Suprapubic skin (tissue), 4 donors: ENCODE data around the gene OR2W1. TPM values are rescaled to one million over a fixed set of nuclear protein-coding genes. Genes with fewer than 3 reads are reported as not detected.

ENCODE experiments used
- DNase-seq, 2 donors: peaks; one replicate each; pipeline ENCODE4 v3.0.0-alpha.2; 2019; ENCODE audit warnings: low spot score in 2 of 2
- H3K27ac ChIP-seq: fragments of 200-600 bp; sonication (generic); one replicate; pipeline ENCODE4 v1.5.1; 2019
- H3K27me3 ChIP-seq: fragments of 200-600 bp; sonication (generic); one replicate; pipeline ENCODE4 v1.5.1; 2019
- H3K36me3 ChIP-seq: fragments of 200-600 bp; sonication (generic); one replicate; pipeline ENCODE4 v1.5.1; 2019
- H3K4me1 ChIP-seq: fragments of 200-600 bp; sonication (generic); one replicate; pipeline ENCODE4 v1.5.1; 2019
- H3K4me3 ChIP-seq: fragments of 200-600 bp; sonication (generic); one replicate; pipeline ENCODE4 v1.5.1; 2019; ENCODE audit warnings: mild to moderate bottlenecking
- H3K9me3 ChIP-seq: fragments of 200-600 bp; sonication (generic); one replicate; pipeline ENCODE4 v1.5.1; 2019
- EP300 ChIP-seq: sonication (generic); formaldehyde crosslinking; IDR thresholded peaks from one replicate; pipeline ENCODE4 v1.6.1; 2017; ENCODE audit warnings: antibody characterized with exemption
- POLR2A ChIP-seq, 2 donors: fragments of 450-650 bp; IDR thresholded peaks; one replicate each; pipeline ENCODE4 v1.6.1; 2017; ENCODE audit warnings: antibody characterized with exemption in 2 of 2, mild to moderate bottlenecking in 2 of 2, moderate library complexity in 2 of 2
- POLR2AphosphoS5 ChIP-seq, 3 donors: sonication (generic); formaldehyde crosslinking; IDR thresholded peaks; one replicate each; pipeline ENCODE4 v1.6.1; 2017; ENCODE audit warnings: antibody characterized with exemption in 3 of 3
- WGBS: methylation state at CpG from one replicate; pipeline ENCODE4 v1.1.5; 2018; 5-methylcytosine and 5-hydroxymethylcytosine counted together
- total RNA-seq, 4 donors: library from RNA; depleted of rRNA; stranded (reverse); fragments of >200 nt; gene quantifications; one replicate each; pipeline ENCODE4 v1.1.0, GENCODE V29; 2016
- TF ChIP-seq, protein P1 (sequence below), 2 donors: fragments of 200-600 bp in 1 of 2; fragments of 450-650 bp in 1 of 2; sonication (generic) in 1 of 2; IDR thresholded peaks; one replicate each; pipeline ENCODE4 v1.5.1; 2016 to 2019; ENCODE audit warnings: antibody characterized with exemption in 2 of 2, mild to moderate bottlenecking in 1 of 2, moderate library complexity in 1 of 2

Gene OR2W1
- total RNA-seq, 4 donors from 2014 or later, result not detected

DNA sequence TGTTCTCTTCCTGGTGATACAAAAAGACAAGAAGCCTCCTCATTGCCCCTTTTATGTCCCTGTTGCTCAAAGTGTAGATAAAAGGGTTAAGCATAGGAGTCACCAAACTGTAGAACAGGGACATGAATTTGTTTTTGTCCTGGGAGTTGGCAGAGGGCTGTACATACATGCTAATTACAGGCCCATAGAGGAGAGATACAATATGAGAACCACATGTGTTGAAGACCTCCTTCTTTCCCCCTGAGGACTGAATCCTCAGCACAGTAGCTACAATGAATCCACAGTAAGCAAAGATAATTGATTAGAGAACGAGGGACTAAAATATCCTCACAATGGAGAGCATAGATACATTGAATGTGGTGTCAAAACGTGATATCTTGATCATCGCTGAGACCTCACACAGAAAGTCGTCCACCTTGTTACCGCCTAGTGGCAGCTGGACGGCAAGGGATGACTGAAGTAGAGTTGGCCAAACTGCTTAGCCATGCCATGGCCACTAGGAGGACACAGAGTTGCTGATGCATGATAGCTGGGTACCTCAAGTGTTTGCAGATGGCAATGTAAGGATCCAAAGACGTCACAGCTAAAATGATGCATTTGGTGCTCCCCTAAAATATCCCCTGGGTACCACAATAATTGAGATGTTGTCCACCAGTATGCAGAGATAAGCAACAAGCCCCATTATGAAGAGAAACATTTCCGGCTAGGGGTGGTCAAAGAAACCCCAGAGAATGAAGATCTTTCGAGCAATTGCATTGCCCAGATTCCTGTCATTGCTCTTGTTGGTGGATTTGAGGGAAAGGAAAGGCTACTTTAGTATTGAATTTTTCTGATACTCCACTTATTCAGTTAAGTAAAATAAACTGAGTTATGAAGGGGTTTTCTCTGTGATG is 27.1 kb upstream of the OR2W1 start:
- Histone ChIP-seq H3K4me1 (no peaks in the 10 kb centered on the region), H3K27me3 (no peaks in the 10 kb centered on the region), H3K4me3 (no peak overlapping the region), H3K36me3 (no peaks in the 10 kb centered on the region), H3K9me3 (no peaks in the 10 kb centered on the region), H3K27ac (no peak overlapping the region)
- WGBS, result 42% methylated on average over 9 of the region's 9 CpGs
- no peak for TF ChIP-seq EP300
- TF ChIP-seq, protein P1, sequence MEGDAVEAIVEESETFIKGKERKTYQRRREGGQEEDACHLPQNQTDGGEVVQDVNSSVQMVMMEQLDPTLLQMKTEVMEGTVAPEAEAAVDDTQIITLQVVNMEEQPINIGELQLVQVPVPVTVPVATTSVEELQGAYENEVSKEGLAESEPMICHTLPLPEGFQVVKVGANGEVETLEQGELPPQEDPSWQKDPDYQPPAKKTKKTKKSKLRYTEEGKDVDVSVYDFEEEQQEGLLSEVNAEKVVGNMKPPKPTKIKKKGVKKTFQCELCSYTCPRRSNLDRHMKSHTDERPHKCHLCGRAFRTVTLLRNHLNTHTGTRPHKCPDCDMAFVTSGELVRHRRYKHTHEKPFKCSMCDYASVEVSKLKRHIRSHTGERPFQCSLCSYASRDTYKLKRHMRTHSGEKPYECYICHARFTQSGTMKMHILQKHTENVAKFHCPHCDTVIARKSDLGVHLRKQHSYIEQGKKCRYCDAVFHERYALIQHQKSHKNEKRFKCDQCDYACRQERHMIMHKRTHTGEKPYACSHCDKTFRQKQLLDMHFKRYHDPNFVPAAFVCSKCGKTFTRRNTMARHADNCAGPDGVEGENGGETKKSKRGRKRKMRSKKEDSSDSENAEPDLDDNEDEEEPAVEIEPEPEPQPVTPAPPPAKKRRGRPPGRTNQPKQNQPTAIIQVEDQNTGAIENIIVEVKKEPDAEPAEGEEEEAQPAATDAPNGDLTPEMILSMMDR (IDR thresholded peaks at IDR 0.05), result peak in 1 of 2 donors; percentile 27
- no peak for DNase-seq

DNA sequence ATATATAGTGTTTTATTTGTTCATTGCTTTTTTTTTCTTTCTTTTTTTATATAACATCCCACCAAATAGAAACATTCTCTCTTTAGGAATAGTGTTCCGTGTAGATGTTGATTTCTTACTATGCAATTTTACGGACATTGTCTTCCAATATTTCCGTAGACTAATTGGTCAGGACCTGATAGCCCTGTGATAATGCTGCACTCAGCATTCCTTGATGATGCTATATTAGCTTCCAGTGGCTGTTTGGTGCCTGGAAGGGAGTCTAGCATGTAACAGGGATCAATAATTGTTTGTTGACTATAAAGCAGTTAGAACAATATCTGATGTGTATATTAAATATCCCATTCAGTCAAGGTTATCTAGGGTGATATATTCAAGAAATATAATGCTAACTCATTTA is 6.7 kb upstream of the OR2W1 start:
- Histone ChIP-seq H3K27me3 (no peaks in the 10 kb centered on the region), H3K9me3 (peaks cover 5% of the 10 kb centered on the region), H3K36me3 (no peaks in the 10 kb centered on the region), H3K27ac (no peak overlapping the region), H3K4me1 (no peaks in the 10 kb centered on the region), H3K4me3 (no peak overlapping the region)
- WGBS, result 82% methylated on average over 3 of the region's 3 CpGs
- TF ChIP-seq POLR2A (IDR thresholded peaks at IDR 0.05) (no peak), POLR2AphosphoS5 (IDR thresholded peaks at IDR 0.05) (no peak), EP300 (no peak)
- TF ChIP-seq, protein P1 (IDR thresholded peaks at IDR 0.05), result no peak
- no peak for DNase-seq

DNA sequence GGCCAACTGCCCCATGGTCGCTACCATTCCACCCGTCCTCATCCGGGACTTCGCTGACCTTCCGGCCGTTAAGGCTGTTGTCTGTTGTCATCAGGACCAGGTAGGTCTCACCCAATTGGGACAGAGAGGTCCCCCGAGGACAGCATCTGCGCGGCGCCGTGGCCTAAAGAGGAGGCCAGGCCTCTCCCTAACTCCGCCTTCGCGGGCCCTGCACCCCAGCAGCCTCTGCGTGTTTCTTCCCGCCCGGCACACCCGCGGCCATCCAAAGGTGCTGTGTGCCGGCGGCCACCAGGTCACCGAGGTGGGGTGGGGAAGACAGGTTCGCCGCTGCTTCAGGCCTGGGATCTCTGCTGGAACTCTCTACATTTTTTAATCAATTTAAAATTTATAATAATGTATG is 9.0 kb downstream of the OR2W1 start:
- Histone ChIP-seq H3K4me3 (no peak overlapping the region), H3K27me3 (peaks cover 11% of the 10 kb centered on the region), H3K9me3 (no peaks in the 10 kb centered on the region), H3K4me1 (no peaks in the 10 kb centered on the region), H3K36me3 (no peaks in the 10 kb centered on the region), H3K27ac (no peak overlapping the region)
- DNase-seq, result no peak
- TF ChIP-seq POLR2A (IDR thresholded peaks at IDR 0.05), result no peak
- no peak for TF ChIP-seq POLR2AphosphoS5 (IDR thresholded peaks at IDR 0.05)
- TF ChIP-seq, protein P1 (IDR thresholded peaks at IDR 0.05), result no peak
- TF ChIP-seq EP300, result no peak
- WGBS, result 95% methylated on average over 20 of the region's 24 CpGs

DNA sequence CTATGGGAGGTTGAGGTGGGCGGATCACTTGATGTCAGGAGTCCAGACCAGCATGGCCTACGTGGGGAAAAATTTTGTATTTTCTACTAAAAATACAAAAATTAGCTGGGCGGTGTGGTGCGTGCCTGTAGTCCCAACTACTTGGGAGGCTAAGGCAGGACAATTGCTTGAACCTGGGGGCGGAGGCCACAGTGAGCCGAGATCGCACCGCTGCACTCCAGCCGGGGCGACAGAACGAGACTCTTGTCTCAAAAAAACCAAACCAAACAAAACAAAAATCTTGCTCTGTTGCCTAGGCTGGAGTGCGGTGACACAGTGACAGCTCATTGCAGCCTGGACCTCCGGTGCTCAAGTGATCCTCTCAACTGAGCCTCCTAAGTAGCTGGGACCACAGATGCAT is 16.2 kb downstream of the OR2W1 start:
- no peaks in the 10 kb centered on the region for H3K4me1 ChIP-seq
- H3K9me3 ChIP-seq, result no peaks in the 10 kb centered on the region
- H3K27me3 ChIP-seq, result peaks cover 27% of the 10 kb centered on the region
- 91% methylated on average over 13 of the region's 13 CpGs for WGBS
- no peaks in the 10 kb centered on the region for H3K36me3 ChIP-seq
- TF ChIP-seq POLR2A (IDR thresholded peaks at IDR 0.05) (no peak), EP300 (no peak), POLR2AphosphoS5 (IDR thresholded peaks at IDR 0.05) (no peak)
- TF ChIP-seq, protein P1 (IDR thresholded peaks at IDR 0.05), result no peak
- H3K27ac ChIP-seq, result no peak overlapping the region
- no peak overlapping the region for H3K4me3 ChIP-seq
- no peak for DNase-seq

DNA sequence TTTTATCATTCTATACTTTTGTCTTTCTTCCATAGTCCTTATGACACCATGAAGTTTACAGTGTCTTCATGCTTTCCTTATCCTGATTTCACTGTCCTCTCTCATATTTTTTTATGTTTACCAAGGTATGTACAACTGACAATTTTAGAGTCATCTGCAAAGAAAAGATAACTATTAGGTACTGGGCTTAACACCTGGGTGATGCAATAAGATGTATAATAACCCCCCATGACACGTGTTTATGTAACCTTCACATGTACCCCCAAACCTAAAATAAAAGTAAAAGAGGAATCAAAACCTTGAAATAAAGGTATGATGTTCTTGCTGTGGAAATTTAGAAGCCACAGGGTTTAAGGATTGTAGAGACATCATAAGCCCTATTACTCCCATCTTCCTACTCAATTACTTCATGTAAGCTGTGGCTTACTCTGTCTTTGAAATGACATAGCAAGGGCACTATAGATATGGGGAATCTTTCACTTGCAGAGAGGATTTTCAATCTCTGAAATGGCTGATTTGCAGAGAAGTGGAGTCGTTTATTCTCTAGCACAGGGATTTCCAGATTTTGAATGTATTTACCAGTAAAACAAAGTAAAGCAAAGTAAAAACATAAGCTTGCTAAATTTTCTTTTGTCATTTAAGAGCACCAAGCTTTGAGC is 18.9 kb downstream of the OR2W1 start:
- Histone ChIP-seq H3K27me3 (peaks cover 42% of the 10 kb centered on the region), H3K27ac (no peak overlapping the region), H3K4me1 (no peaks in the 10 kb centered on the region), H3K36me3 (no peaks in the 10 kb centered on the region), H3K4me3 (no peak overlapping the region), H3K9me3 (no peaks in the 10 kb centered on the region)
- DNase-seq, result no peak
- TF ChIP-seq POLR2A (IDR thresholded peaks at IDR 0.05), result no peak
- no peak for TF ChIP-seq EP300
- TF ChIP-seq POLR2AphosphoS5 (IDR thresholded peaks at IDR 0.05), result no peak
- TF ChIP-seq, protein P1 (IDR thresholded peaks at IDR 0.05), result no peak
- WGBS, result 48% methylated on average over 2 of the region's 2 CpGs
